Measurements from ENCODE around the gene EEF1G. TPM values are rescaled to one million over a fixed set of nuclear protein-coding genes. Genes with fewer than 3 reads are reported as not detected.

Gene EEF1G
- total RNA-seq, 1 experiment from 2014 or later: 1,119 TPM

- no peaks in the 10 kb centered on the region for H3K27me3 ChIP-seq (ENCODE audit: control insufficient read depth, insufficient read depth, low read length)
- peak overlapping the region; percentile 98 for H3K27ac ChIP-seq (ENCODE audit: low read length)
- peak overlapping the region; percentile 70 to 76 for H3K4me3 ChIP-seq (ENCODE audit: low read depth in 2 of 2, low read length in 2 of 2)
- H3K9me3 ChIP-seq (ENCODE audit: control insufficient read depth, insufficient read depth, low read depth, low read length): no peaks in the 10 kb centered on the region
- ATAC-seq (peak; percentile 31; the same call in 1 of the 2 replicates), DNase-seq (ENCODE audit: low read depth, low spot score) (no peak)
- ChIA-PET CTCF (interaction anchor here (1.3 kb wide), 1 partner anchor 11 kb away, joined by 5 read pairs; no protein-coding TSS in a partner anchor), POLR2A (interaction anchor here (0.6 to 1.9 kb wide), 3 partner anchors 9 to 67 kb away, joined by 3 to 8 read pairs (median 7); partner anchors contain the start of gene TUT1)
- TF ChIP-seq TCF7L2 (IDR thresholded peaks at IDR 0.05; ENCODE audit: low read depth, low read length): no peak
- in situ Hi-C loops (cut with HindIII; ENCODE audit: low pct_unique_long_range_greater_than_20kb, low sequenced_read_pairs): no loop called here
- H3K4me1 ChIP-seq (ENCODE audit: control insufficient read depth, insufficient read depth, low read length): peaks cover 26% of the 10 kb centered on the region
- intact Hi-C loops (cut with micrococcal nuclease; ENCODE audit: unreplicated experiment): no loop called here
- peaks cover 23% of the 10 kb centered on the region for H3K36me3 ChIP-seq (ENCODE audit: control insufficient read depth, insufficient read depth, low read length)
- no TSS peak for BruUV-seq (replicated peaks)
Observed at GRCh38 chr11:62601122-62601371, 27.4 kb upstream of the EEF1G start.

GRCh38 chr11:62600367-62601121 lies 26.9 kb upstream of the EEF1G start:
- Histone ChIP-seq H3K4me1 (ENCODE audit: control insufficient read depth, insufficient read depth, low read length) (peaks cover 26% of the 10 kb centered on the region), H3K36me3 (ENCODE audit: control insufficient read depth, insufficient read depth, low read length) (peaks cover 27% of the 10 kb centered on the region), H3K27me3 (ENCODE audit: control insufficient read depth, insufficient read depth, low read length) (no peaks in the 10 kb centered on the region), H3K27ac (ENCODE audit: low read length) (peak overlapping the region; percentile 98), H3K9me3 (ENCODE audit: control insufficient read depth, insufficient read depth, low read depth, low read length) (no peaks in the 10 kb centered on the region), H3K4me3 (ENCODE audit: low read depth in 2 of 2, low read length in 2 of 2) (peak overlapping the region; percentile 70 to 76)
- ATAC-seq (no peak), DNase-seq (ENCODE audit: low read depth, low spot score) (no peak)
- CTCF ChIA-PET: no interaction called here
- TF ChIP-seq REST (IDR thresholded peaks at IDR 0.05; ENCODE audit: insufficient read depth in 1 of 2, low read depth in 2 of 2, low read length in 1 of 2) (no peak), TCF7L2 (IDR thresholded peaks at IDR 0.05; ENCODE audit: low read depth, low read length) (no peak), CTCF (IDR thresholded peaks at IDR 0.05) (no peak), POLR2AphosphoS5 (IDR thresholded peaks at IDR 0.05; ENCODE audit: low read depth, low read length) (no peak), SIN3A (IDR thresholded peaks at IDR 0.05; ENCODE audit: borderline replicate concordance, insufficient read depth, low read depth, low read length) (no peak)
- in situ Hi-C loops (cut with HindIII; ENCODE audit: low pct_unique_long_range_greater_than_20kb, low sequenced_read_pairs) (no loop called here), intact Hi-C loops (cut with micrococcal nuclease; ENCODE audit: unreplicated experiment) (no loop called here)
- BruUV-seq (replicated peaks): no TSS peak
- POLR2A ChIA-PET: interaction anchor here (0.5 to 1.9 kb wide), 6 partner anchors 9 to 188 kb away, joined by 3 to 8 read pairs (median 6); partner anchors contain the start of genes B3GAT3 and TUT1

- TF ChIP-seq TCF7L2 (IDR thresholded peaks at IDR 0.05; ENCODE audit: low read depth, low read length): no peak
- TF ChIP-seq POLR2AphosphoS5 (IDR thresholded peaks at IDR 0.05; ENCODE audit: low read depth, low read length): no peak
- TF ChIP-seq SIN3A (IDR thresholded peaks at IDR 0.05; ENCODE audit: borderline replicate concordance, insufficient read depth, low read depth, low read length): no peak
- no peak for TF ChIP-seq REST (IDR thresholded peaks at IDR 0.05; ENCODE audit: insufficient read depth in 1 of 2, low read depth in 2 of 2, low read length in 1 of 2)
- no peak for TF ChIP-seq CTCF (IDR thresholded peaks at IDR 0.05)
- H3K4me3 ChIP-seq (ENCODE audit: low read depth in 2 of 2, low read length in 2 of 2): peak overlapping the region; percentile 70 to 76
- peak overlapping the region; percentile 98 for H3K27ac ChIP-seq (ENCODE audit: low read length)
- BruUV-seq (replicated peaks): TSS peak; percentile 67
- CTCF ChIA-PET: no interaction called here
- peaks cover 27% of the 10 kb centered on the region for H3K36me3 ChIP-seq (ENCODE audit: control insufficient read depth, insufficient read depth, low read length)
- DNase-seq (ENCODE audit: low read depth, low spot score) (no peak), ATAC-seq (no peak)
- in situ Hi-C loops (cut with HindIII; ENCODE audit: low pct_unique_long_range_greater_than_20kb, low sequenced_read_pairs) (no loop called here), intact Hi-C loops (cut with micrococcal nuclease; ENCODE audit: unreplicated experiment) (no loop called here)
- H3K4me1 ChIP-seq (ENCODE audit: control insufficient read depth, insufficient read depth, low read length): peaks cover 21% of the 10 kb centered on the region
- no peaks in the 10 kb centered on the region for H3K27me3 ChIP-seq (ENCODE audit: control insufficient read depth, insufficient read depth, low read length)
- POLR2A ChIA-PET: interaction anchor here (0.5 to 0.7 kb wide), 4 partner anchors 9 to 189 kb away, joined by 3 to 8 read pairs (median 4); partner anchors contain the start of gene B3GAT3
- H3K9me3 ChIP-seq (ENCODE audit: control insufficient read depth, insufficient read depth, low read depth, low read length): no peaks in the 10 kb centered on the region
Observed at GRCh38 chr11:62599901-62600300, 26.2 kb upstream of the EEF1G start.
